OCI-LY1 (cell line): Measurements from ENCODE around the gene KRT77.

Experiments used
- EZH2 ChIP-seq: fragments of 200-600 bp; sonication (generic), shearing (Covaris generic); IDR thresholded peaks from 2 replicates; pipeline ENCODE4 v1.8.0; 2017; ENCODE audit warnings: borderline replicate concordance, mixed run types, mild to moderate bottlenecking, antibody characterized with exemption, low read length, moderate library complexity, mixed read lengths
- TF ChIP-seq, protein P1 (sequence below): fragments of 200-600 bp; sonication (generic), shearing (Covaris generic); IDR thresholded peaks from 2 replicates; pipeline ENCODE4 v1.5.1; 2017; ENCODE audit warnings: mild to moderate bottlenecking, antibody characterized with exemption, low read length, moderate library complexity, mixed read lengths

DNA sequence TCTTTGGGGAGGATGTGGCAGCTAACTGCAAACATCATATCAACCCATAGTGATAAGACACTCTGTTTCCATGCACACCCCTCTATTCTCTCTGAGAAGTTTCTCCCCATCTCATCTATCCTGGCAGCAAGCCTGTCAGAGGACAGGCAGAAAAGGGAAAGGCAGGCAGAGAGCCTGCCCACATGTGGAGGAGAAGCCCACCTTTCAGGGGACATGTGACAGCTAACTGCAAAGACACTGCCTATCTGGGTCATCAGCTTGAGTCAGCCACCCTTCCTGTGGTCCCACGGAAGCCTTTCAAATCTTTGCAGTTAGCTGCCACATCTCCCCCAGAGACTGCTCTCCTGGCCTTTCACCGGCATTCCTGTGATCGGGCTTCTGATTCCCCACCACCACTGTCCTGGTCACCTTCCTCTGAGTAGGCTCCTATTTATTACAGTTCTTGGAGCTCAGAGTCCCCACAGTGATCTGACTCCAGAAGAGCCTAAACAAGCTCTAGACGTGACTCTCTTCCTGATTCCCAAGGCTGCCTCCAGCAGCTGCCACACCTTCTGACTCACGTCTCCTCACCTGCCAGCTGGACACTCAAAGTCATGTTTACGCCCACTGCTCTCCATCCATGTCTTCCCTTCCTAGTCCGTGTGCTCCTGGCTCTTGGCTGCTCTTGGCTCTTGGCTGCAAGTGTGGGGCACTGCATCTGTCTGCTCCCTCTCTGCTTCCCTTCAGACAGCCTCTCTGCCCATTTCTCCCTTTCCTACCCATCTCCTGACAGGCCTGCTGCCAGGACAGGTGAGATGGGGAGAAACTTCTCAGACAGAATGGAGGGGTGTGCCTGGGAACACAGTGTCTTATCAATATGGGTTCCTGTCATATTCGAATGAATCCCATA, 15.6 kb downstream of the KRT77 start:
- TF ChIP-seq EZH2: no peak
- TF ChIP-seq, protein P1, sequence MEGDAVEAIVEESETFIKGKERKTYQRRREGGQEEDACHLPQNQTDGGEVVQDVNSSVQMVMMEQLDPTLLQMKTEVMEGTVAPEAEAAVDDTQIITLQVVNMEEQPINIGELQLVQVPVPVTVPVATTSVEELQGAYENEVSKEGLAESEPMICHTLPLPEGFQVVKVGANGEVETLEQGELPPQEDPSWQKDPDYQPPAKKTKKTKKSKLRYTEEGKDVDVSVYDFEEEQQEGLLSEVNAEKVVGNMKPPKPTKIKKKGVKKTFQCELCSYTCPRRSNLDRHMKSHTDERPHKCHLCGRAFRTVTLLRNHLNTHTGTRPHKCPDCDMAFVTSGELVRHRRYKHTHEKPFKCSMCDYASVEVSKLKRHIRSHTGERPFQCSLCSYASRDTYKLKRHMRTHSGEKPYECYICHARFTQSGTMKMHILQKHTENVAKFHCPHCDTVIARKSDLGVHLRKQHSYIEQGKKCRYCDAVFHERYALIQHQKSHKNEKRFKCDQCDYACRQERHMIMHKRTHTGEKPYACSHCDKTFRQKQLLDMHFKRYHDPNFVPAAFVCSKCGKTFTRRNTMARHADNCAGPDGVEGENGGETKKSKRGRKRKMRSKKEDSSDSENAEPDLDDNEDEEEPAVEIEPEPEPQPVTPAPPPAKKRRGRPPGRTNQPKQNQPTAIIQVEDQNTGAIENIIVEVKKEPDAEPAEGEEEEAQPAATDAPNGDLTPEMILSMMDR: no peak
